ENCODE data around the gene SLC45A2. TPM values are rescaled to one million over a fixed set of nuclear protein-coding genes. Genes with fewer than 3 reads are reported as not detected.

The SLC45A2 gene
- total and polyA plus RNA-seq, 2 of the 8 experiments (the other 6 are each of a cell fraction or from before 2014, with no cell fraction given) = 0.09 TPM; not detected in 1

DNA sequence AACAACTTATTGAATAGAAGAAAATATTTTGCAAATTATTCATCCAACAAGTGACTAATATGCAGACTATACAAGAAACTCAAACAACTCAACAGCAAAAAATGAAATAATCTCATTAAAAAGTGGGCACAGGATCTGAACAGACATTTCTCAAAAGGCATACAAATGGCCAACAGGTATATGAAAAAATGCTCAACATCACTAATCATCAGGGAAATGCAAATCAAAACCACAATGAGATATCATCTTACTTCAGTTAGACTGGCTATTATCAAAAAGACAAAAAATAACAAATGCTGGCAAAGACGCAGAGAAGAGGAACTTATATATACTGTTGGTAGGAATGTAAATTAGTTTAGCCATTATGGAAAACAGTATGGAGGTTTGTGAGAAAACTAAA is 25.1 kb upstream of the SLC45A2 start (continued):
- TF ChIP-seq, protein P1, sequence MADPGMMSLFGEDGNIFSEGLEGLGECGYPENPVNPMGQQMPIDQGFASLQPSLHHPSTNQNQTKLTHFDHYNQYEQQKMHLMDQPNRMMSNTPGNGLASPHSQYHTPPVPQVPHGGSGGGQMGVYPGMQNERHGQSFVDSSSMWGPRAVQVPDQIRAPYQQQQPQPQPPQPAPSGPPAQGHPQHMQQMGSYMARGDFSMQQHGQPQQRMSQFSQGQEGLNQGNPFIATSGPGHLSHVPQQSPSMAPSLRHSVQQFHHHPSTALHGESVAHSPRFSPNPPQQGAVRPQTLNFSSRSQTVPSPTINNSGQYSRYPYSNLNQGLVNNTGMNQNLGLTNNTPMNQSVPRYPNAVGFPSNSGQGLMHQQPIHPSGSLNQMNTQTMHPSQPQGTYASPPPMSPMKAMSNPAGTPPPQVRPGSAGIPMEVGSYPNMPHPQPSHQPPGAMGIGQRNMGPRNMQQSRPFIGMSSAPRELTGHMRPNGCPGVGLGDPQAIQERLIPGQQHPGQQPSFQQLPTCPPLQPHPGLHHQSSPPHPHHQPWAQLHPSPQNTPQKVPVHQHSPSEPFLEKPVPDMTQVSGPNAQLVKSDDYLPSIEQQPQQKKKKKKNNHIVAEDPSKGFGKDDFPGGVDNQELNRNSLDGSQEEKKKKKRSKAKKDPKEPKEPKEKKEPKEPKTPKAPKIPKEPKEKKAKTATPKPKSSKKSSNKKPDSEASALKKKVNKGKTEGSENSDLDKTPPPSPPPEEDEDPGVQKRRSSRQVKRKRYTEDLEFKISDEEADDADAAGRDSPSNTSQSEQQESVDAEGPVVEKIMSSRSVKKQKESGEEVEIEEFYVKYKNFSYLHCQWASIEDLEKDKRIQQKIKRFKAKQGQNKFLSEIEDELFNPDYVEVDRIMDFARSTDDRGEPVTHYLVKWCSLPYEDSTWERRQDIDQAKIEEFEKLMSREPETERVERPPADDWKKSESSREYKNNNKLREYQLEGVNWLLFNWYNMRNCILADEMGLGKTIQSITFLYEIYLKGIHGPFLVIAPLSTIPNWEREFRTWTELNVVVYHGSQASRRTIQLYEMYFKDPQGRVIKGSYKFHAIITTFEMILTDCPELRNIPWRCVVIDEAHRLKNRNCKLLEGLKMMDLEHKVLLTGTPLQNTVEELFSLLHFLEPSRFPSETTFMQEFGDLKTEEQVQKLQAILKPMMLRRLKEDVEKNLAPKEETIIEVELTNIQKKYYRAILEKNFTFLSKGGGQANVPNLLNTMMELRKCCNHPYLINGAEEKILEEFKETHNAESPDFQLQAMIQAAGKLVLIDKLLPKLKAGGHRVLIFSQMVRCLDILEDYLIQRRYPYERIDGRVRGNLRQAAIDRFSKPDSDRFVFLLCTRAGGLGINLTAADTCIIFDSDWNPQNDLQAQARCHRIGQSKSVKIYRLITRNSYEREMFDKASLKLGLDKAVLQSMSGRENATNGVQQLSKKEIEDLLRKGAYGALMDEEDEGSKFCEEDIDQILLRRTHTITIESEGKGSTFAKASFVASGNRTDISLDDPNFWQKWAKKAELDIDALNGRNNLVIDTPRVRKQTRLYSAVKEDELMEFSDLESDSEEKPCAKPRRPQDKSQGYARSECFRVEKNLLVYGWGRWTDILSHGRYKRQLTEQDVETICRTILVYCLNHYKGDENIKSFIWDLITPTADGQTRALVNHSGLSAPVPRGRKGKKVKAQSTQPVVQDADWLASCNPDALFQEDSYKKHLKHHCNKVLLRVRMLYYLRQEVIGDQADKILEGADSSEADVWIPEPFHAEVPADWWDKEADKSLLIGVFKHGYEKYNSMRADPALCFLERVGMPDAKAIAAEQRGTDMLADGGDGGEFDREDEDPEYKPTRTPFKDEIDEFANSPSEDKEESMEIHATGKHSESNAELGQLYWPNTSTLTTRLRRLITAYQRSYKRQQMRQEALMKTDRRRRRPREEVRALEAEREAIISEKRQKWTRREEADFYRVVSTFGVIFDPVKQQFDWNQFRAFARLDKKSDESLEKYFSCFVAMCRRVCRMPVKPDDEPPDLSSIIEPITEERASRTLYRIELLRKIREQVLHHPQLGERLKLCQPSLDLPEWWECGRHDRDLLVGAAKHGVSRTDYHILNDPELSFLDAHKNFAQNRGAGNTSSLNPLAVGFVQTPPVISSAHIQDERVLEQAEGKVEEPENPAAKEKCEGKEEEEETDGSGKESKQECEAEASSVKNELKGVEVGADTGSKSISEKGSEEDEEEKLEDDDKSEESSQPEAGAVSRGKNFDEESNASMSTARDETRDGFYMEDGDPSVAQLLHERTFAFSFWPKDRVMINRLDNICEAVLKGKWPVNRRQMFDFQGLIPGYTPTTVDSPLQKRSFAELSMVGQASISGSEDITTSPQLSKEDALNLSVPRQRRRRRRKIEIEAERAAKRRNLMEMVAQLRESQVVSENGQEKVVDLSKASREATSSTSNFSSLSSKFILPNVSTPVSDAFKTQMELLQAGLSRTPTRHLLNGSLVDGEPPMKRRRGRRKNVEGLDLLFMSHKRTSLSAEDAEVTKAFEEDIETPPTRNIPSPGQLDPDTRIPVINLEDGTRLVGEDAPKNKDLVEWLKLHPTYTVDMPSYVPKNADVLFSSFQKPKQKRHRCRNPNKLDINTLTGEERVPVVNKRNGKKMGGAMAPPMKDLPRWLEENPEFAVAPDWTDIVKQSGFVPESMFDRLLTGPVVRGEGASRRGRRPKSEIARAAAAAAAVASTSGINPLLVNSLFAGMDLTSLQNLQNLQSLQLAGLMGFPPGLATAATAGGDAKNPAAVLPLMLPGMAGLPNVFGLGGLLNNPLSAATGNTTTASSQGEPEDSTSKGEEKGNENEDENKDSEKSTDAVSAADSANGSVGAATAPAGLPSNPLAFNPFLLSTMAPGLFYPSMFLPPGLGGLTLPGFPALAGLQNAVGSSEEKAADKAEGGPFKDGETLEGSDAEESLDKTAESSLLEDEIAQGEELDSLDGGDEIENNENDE (IDR thresholded peaks at IDR 0.05; ENCODE audit: insufficient replicate concordance, low read length) = no peak
- no peak for TF ChIP-seq FOSL1 (IDR thresholded peaks at IDR 0.05; ENCODE audit: insufficient read depth, low read depth, low read length)
- TF ChIP-seq TCF12 (IDR thresholded peaks at IDR 0.05; ENCODE audit: low read depth, low read length) = no peak
- no peak for TF ChIP-seq SRF (IDR thresholded peaks at IDR 0.05; ENCODE audit: low read depth, low read length)
- no peak for TF ChIP-seq TAF1 (IDR thresholded peaks at IDR 0.05; ENCODE audit: low read depth, low read length)
- no peak for TF ChIP-seq CEBPB (IDR thresholded peaks at IDR 0.05; ENCODE audit: low read depth, low read length)
- TF ChIP-seq RXRA (IDR thresholded peaks at IDR 0.05; ENCODE audit: insufficient read depth, low read depth, low read length) = no peak
- TF ChIP-seq SAP30 (IDR thresholded peaks at IDR 0.05; ENCODE audit: insufficient read depth, insufficient replicate concordance, low read length) = no peak
- TF ChIP-seq SP1 (IDR thresholded peaks at IDR 0.05; ENCODE audit: low read depth, low read length) = no peak
- no peak for TF ChIP-seq BACH1 (IDR thresholded peaks at IDR 0.05; ENCODE audit: low read length)
- no peak for TF ChIP-seq SP2 (IDR thresholded peaks at IDR 0.05; ENCODE audit: low read length)
- TF ChIP-seq RBBP5 (IDR thresholded peaks at IDR 0.05; ENCODE audit: borderline replicate concordance, low read depth, low read length) = no peak
- TF ChIP-seq SUZ12 (IDR thresholded peaks at IDR 0.05; ENCODE audit: low read length) = no peak
